ENCODE data around the gene LRRC36. TPM values are rescaled to one million over a fixed set of nuclear protein-coding genes. Genes with fewer than 3 reads are reported as not detected.

Gene LRRC36
- total and polyA plus RNA-seq, 10 of the 15 experiments (the other 5 are each of a cell fraction or from before 2014, with no cell fraction given), result 0.45 to 2.0 (median 0.75) TPM; not detected in 1

GRCh38 chr16:67407176-67407787, 80.7 kb downstream of the LRRC36 start:
- SMC1A ChIA-PET (ENCODE audit: uncharacterized antibody, unreplicated experiment), result no interaction called here
- BruUV-seq (replicated peaks), result no TSS peak
- H3K27me3 ChIP-seq (replicated peaks in 1 of 2; ENCODE audit: control insufficient read depth in 2 of 2, insufficient read depth in 2 of 2, low read length in 1 of 2), result no peaks in the 10 kb centered on the region; a peak in 1 of 4 replicates
- TF ChIP-seq MYB (IDR thresholded peaks at IDR 0.05; ENCODE audit: borderline replicate concordance, low read depth, low read length) (no peak), TBL1XR1 (IDR thresholded peaks at IDR 0.05; ENCODE audit: low read depth, low read length) (no peak), SUZ12 (IDR thresholded peaks at IDR 0.05; ENCODE audit: unreplicated experiment) (no peak), WRNIP1 (IDR thresholded peaks at IDR 0.05; ENCODE audit: borderline replicate concordance, low read depth, low read length) (no peak), POLR2AphosphoS2 (IDR thresholded peaks at IDR 0.05; ENCODE audit: low read depth, low read length) (no peak), MTA3 (IDR thresholded peaks at IDR 0.05; ENCODE audit: borderline replicate concordance, low read length) (no peak), GABPA (IDR thresholded peaks at IDR 0.05; ENCODE audit: low read depth) (no peak), SMAD1 (IDR thresholded peaks at IDR 0.05; ENCODE audit: low read depth, partially characterized antibody) (no peak)
- no peak for ATAC-seq
- FAIRE-seq, result no peak
- WGBS (ENCODE audit: insufficient coverage, insufficient replicate concordance, low lambda C conversion rate, missing lambda C conversion rate), result 55% methylated on average over 7 of the region's 7 CpGs
- no peaks in the 10 kb centered on the region for H3K79me2 ChIP-seq (ENCODE audit: control insufficient read depth, insufficient read depth, low read length)
- intact Hi-C loops (cut with micrococcal nuclease; ENCODE audit: unreplicated experiment), result no loop called here
- H4K20me1 ChIP-seq (ENCODE audit: control insufficient read depth, insufficient read depth), result no peaks in the 10 kb centered on the region
- H3K4me1 ChIP-seq (ENCODE audit: control insufficient read depth, insufficient read depth, low read length), result peaks cover 1% of the 10 kb centered on the region; the same call in 1 of the 2 replicates
- no peak overlapping the region for H3K27ac ChIP-seq (ENCODE audit: control insufficient read depth, insufficient read depth)
- in situ Hi-C loops (cut with MboI), result loop anchor here (25.0 kb wide), 1 partner anchor 420 kb away; the partner anchor contains the start of gene CES4A
- CTCF ChIA-PET, result interaction anchor here (0.6 to 1.0 kb wide), 3 partner anchors 9 to 63 kb away, joined by 3 read pairs; partner anchors contain the start of gene ZDHHC1
- no peaks in the 10 kb centered on the region for H3K36me3 ChIP-seq (ENCODE audit: control insufficient read depth in 2 of 2, insufficient read depth in 2 of 2, low read length in 1 of 2)
- DNase-seq (ENCODE audit: low read depth, low spot score), result no peak
- no peak overlapping the region for H3K4me3 ChIP-seq
- H3K9ac ChIP-seq (ENCODE audit: control insufficient read depth, insufficient read depth, low read length), result no peak overlapping the region
- no peak overlapping the region for H2AFZ ChIP-seq (ENCODE audit: control insufficient read depth, low read depth, low read length)
- no peaks in the 10 kb centered on the region for H3K9me3 ChIP-seq (replicated peaks; ENCODE audit: control insufficient read depth, insufficient read depth, low read length)
- no peak overlapping the region for H3K4me2 ChIP-seq (ENCODE audit: control insufficient read depth, insufficient read depth)
- POLR2A ChIA-PET, result no interaction called here
- RAD21 ChIA-PET (ENCODE audit: unreplicated experiment), result interaction anchor here (1.3 kb wide), 1 partner anchor 146 kb away, joined by 3 read pairs; no protein-coding TSS in a partner anchor
